Stimulated activated CD4-positive, alpha-beta T cell treated with anti-CD3 and anti-CD28 coated beads, Interleukin-4, amount 100 ng/mL, for 1 hour (primary cell): ENCODE measurements around the gene PPP1R15B.
A peak's percentile ranks its signal among the peaks of the same experiment; 100 is the strongest.

Source experiments
- DNase-seq: peaks from one replicate; pipeline ENCODE4 v3.0.0-alpha.2; 2020

PPP1R15B gene

GRCh38 chr1:204419064-204419403, 7.4 kb upstream of the PPP1R15B start:
- DNase-seq = no peak

- no peak for DNase-seq
These were observed 6.8 kb upstream of the PPP1R15B start for GRCh38 chr1:204418174-204419063.

- no peak for DNase-seq
These were observed 5.7 kb upstream of the PPP1R15B start for GRCh38 chr1:204417074-204417997.

GRCh38 chr1:204416589-204417073, 5.0 kb upstream of the PPP1R15B start:
- DNase-seq = no peak

GRCh38 chr1:204415351-204415750, 3.7 kb upstream of the PPP1R15B start:
- DNase-seq = no peak

GRCh38 chr1:204414016-204414415, 2.4 kb upstream of the PPP1R15B start:
- no peak for DNase-seq

- no peak for DNase-seq
These were observed 1.5 kb upstream of the PPP1R15B start for GRCh38 chr1:204413170-204413535.

GRCh38 chr1:204410688-204411450, 748 bp downstream of the PPP1R15B start:
- peak; percentile 35 for DNase-seq

- no peak for DNase-seq
These were observed 1.6 kb downstream of the PPP1R15B start for GRCh38 chr1:204409836-204410687.

GRCh38 chr1:204409123-204409522, 2.5 kb downstream of the PPP1R15B start:
- DNase-seq = no peak

- DNase-seq = no peak
These were observed 3.0 kb downstream of the PPP1R15B start for GRCh38 chr1:204408602-204409001.

GRCh38 chr1:204408074-204408507, 3.5 kb downstream of the PPP1R15B start:
- DNase-seq = peak; percentile 23

GRCh38 chr1:204407295-204407971, 4.2 kb downstream of the PPP1R15B start:
- DNase-seq = no peak

- DNase-seq = no peak
These were observed 5.0 kb downstream of the PPP1R15B start for GRCh38 chr1:204406621-204407020.

GRCh38 chr1:204405988-204406387, 5.6 kb downstream of the PPP1R15B start:
- no peak for DNase-seq

GRCh38 chr1:204404629-204405028, 7.0 kb downstream of the PPP1R15B start:
- no peak for DNase-seq

- DNase-seq = no peak
These were observed 9.2 kb downstream of the PPP1R15B start for GRCh38 chr1:204402391-204402790.

- no peak for DNase-seq
These were observed 9.9 kb downstream of the PPP1R15B start for GRCh38 chr1:204401730-204402129.

GRCh38 chr1:204400882-204401510, 10.6 kb downstream of the PPP1R15B start:
- no peak for DNase-seq

- DNase-seq = no peak
These were observed 13.2 kb downstream of the PPP1R15B start for GRCh38 chr1:204398197-204399125.
